HG02759 (cell line): ENCODE results near the gene SRGAP3.

Experiments used
- ATAC-seq: cut with Tn5 transposase; IDR thresholded peaks from one replicate; pipeline ENCODE4 v1.9.1; 2021; ENCODE audit warnings: mild to moderate bottlenecking, moderate library complexity; ENCODE audit not compliant: unreplicated experiment

SRGAP3 gene

GRCh38 chr3:9030034-9030433 is 219.4 kb downstream of the SRGAP3 start:
- ATAC-seq, result no peak

GRCh38 chr3:9028134-9028533 is 221.3 kb downstream of the SRGAP3 start:
- ATAC-seq, result no peak

- ATAC-seq, result no peak
Observed at GRCh38 chr3:9026320-9027045, 223.0 kb downstream of the SRGAP3 start.

- no peak for ATAC-seq
Observed at GRCh38 chr3:9024341-9024740, 225.1 kb downstream of the SRGAP3 start.

GRCh38 chr3:9023226-9023590 is 226.2 kb downstream of the SRGAP3 start:
- no peak for ATAC-seq

- ATAC-seq, result no peak
Observed at GRCh38 chr3:9022305-9023225, 226.9 kb downstream of the SRGAP3 start.

- ATAC-seq, result no peak
Observed at GRCh38 chr3:9021271-9022009, 228.0 kb downstream of the SRGAP3 start.

GRCh38 chr3:9020426-9020825 is 229.0 kb downstream of the SRGAP3 start:
- no peak for ATAC-seq

GRCh38 chr3:9019259-9019961 is 230.0 kb downstream of the SRGAP3 start:
- ATAC-seq, result no peak

GRCh38 chr3:9015250-9015649 is 234.2 kb downstream of the SRGAP3 start:
- ATAC-seq, result no peak

- no peak for ATAC-seq
Observed at GRCh38 chr3:9013782-9014563, 235.5 kb downstream of the SRGAP3 start.

- ATAC-seq, result no peak
Observed at GRCh38 chr3:9012521-9012920, 236.9 kb downstream of the SRGAP3 start.

- no peak for ATAC-seq
Observed at GRCh38 chr3:9009976-9010545, 239.4 kb downstream of the SRGAP3 start.

- ATAC-seq, result no peak
Observed at GRCh38 chr3:9008550-9009255, 240.7 kb downstream of the SRGAP3 start.

GRCh38 chr3:9007928-9008327 is 241.5 kb downstream of the SRGAP3 start:
- no peak for ATAC-seq

GRCh38 chr3:9007213-9007612 is 242.2 kb downstream of the SRGAP3 start:
- ATAC-seq, result no peak

- no peak for ATAC-seq
Observed at GRCh38 chr3:9000041-9000440, 249.4 kb downstream of the SRGAP3 start.

GRCh38 chr3:8997151-8997550 is 252.3 kb downstream of the SRGAP3 start:
- ATAC-seq, result no peak

GRCh38 chr3:8996681-8997121 is 252.7 kb downstream of the SRGAP3 start:
- no peak for ATAC-seq
